ENCODE results near the gene TWNK. TPM values are rescaled to one million over a fixed set of nuclear protein-coding genes. Genes with fewer than 3 reads are reported as not detected.

The TWNK gene
- total RNA-seq, 1 experiment from 2014 or later = 38.7 TPM

- Histone ChIP-seq H4K91ac (ENCODE audit: insufficient read length, low read depth, low read length) (no peak overlapping the region), H3K18ac (ENCODE audit: insufficient read length, low read depth, low read length) (no peak overlapping the region), H2BK20ac (ENCODE audit: low read depth, low read length, poor library complexity, severe bottlenecking) (no peak overlapping the region), H3K23me2 (ENCODE audit: insufficient read length, low read depth, low read length, poor library complexity, severe bottlenecking) (peaks cover 12% of the 10 kb centered on the region), H3K79me2 (ENCODE audit: insufficient read depth, low read length) (no peaks in the 10 kb centered on the region), H3K4me1 (ENCODE audit: insufficient read depth, low read length) (no peaks in the 10 kb centered on the region), H2BK15ac (ENCODE audit: low read depth, low read length) (no peak overlapping the region), H2AK5ac (ENCODE audit: insufficient read length, low read length) (no peak overlapping the region), H4K8ac (replicated peaks; ENCODE audit: insufficient read length, low read depth, low read length) (no peak overlapping the region), H2BK5ac (ENCODE audit: insufficient read length, low read length) (no peak overlapping the region), H3T11ph (ENCODE audit: low read length) (no peak overlapping the region), H3K27ac (ENCODE audit: insufficient read length, low read depth, low read length) (no peak overlapping the region), H2AFZ (ENCODE audit: low read length) (no peak overlapping the region), H2BK120ac (ENCODE audit: low read depth, low read length, poor library complexity, severe bottlenecking) (no peak overlapping the region), H3K9ac (ENCODE audit: extremely low read depth, insufficient read length, low read length) (no peak overlapping the region), H4K5ac (ENCODE audit: insufficient read length, low read depth, low read length) (no peak overlapping the region), H3K23ac (ENCODE audit: insufficient read length, low read depth, low read length) (no peak overlapping the region), H3K14ac (ENCODE audit: insufficient read depth, low read length) (no peak overlapping the region), H3K9me3 (ENCODE audit: control insufficient read depth, low read depth, low read length) (no peaks in the 10 kb centered on the region), H3K4ac (ENCODE audit: low read depth, low read length) (no peak overlapping the region), H4K20me1 (ENCODE audit: control insufficient read depth, insufficient read depth, insufficient read length) (no peaks in the 10 kb centered on the region), H3K56ac (ENCODE audit: insufficient read length, low read depth, low read length) (no peak overlapping the region), H2BK12ac (ENCODE audit: insufficient read length, low read depth, low read length) (no peak overlapping the region), H3K27me3 (ENCODE audit: insufficient read depth, low read length) (no peaks in the 10 kb centered on the region), H3K4me2 (ENCODE audit: insufficient read depth, insufficient read length, low read length) (no peak overlapping the region), H3K79me1 (ENCODE audit: insufficient read depth, low read depth, low read length, poor library complexity, severe bottlenecking) (no peaks in the 10 kb centered on the region)
- H3K27me3 Mint-ChIP-seq (ENCODE audit: low read depth) = peaks cover 7% of the 10 kb centered on the region
- peak overlapping the region in 1 of 3 experiments; percentile 49; a peak in 1 of 7 replicates for H3K27ac Mint-ChIP-seq
- WGBS (ENCODE audit: extremely low coverage, insufficient read length, low lambda C conversion rate) = no CpG with 5 or more reads among the region's 4 CpGs
- no peak for TF ChIP-seq CTCF (conservative IDR thresholded peaks at IDR 0.05)
- no peaks in the 10 kb centered on the region; a peak in 2 of 5 replicates for H3K9me3 Mint-ChIP-seq
- H3K36me3 Mint-ChIP-seq (ENCODE audit: insufficient read depth in 1 of 3, low read depth in 3 of 3) = peaks cover 0 to 2% (median 0%) of the 10 kb centered on the region in 3 experiments; a peak in 3 of 7 replicates
- H3K4me1 Mint-ChIP-seq = peaks cover 32 to 34% of the 10 kb centered on the region in 2 experiments
- H3K4me3 Mint-ChIP-seq = peak overlapping the region in 1 of 2 experiments; percentile 84; a peak in 2 of 5 replicates
- DNase-seq = no peak
Measured at GRCh38 chr10:100970914-100971811, 16.2 kb upstream of the TWNK start.
